PFSK-1 (cell line): ENCODE results near the gene BGN.

Experiments used
- POLR2AphosphoS5 ChIP-seq: IDR thresholded peaks from 2 replicates; pipeline ENCODE4 v1.6.1; 2012; ENCODE audit warnings: low read depth, mild to moderate bottlenecking, control low read depth, low read length, moderate library complexity
- TAF1 ChIP-seq: IDR thresholded peaks from 2 replicates; pipeline ENCODE4 v1.6.1; 2012; ENCODE audit warnings: low read length, control low read depth, borderline replicate concordance; ENCODE audit not compliant: insufficient read depth

- TF ChIP-seq POLR2AphosphoS5: no peak
- TF ChIP-seq TAF1: no peak
Observed at GRCh38 chrX:153549231-153549630, 54.5 kb downstream of the BGN start.
